Ascending aorta (tissue), 2 donors: ENCODE measurements around the gene PHF5A. TPM values are rescaled to one million over a fixed set of nuclear protein-coding genes. Genes with fewer than 3 reads are reported as not detected.
A peak's percentile ranks its signal among the peaks of the same experiment; 100 is the strongest.

ENCODE experiments used
- DNase-seq, 2 donors: peaks; one replicate each; pipeline ENCODE4 v3.0.0-alpha.2; 2019; ENCODE audit warnings: low spot score in 2 of 2
- H3K27ac ChIP-seq, 2 donors: fragments of 200-600 bp; sonication (generic); one replicate each; pipeline ENCODE4 v1.5.1; 2016 to 2017; ENCODE audit warnings: mild to moderate bottlenecking in 1 of 2
- H3K27me3 ChIP-seq: fragments of 200-600 bp; sonication (generic); one replicate; pipeline ENCODE4 v1.5.1; 2017
- H3K36me3 ChIP-seq, 2 donors: fragments of 200-600 bp; sonication (generic); one replicate each; pipeline ENCODE4 v1.5.1; 2016
- H3K4me1 ChIP-seq, 2 donors: fragments of 200-600 bp; sonication (generic); one replicate each; pipeline ENCODE4 v1.5.1; 2016 to 2017; ENCODE audit warnings: mild to moderate bottlenecking in 1 of 2
- H3K4me3 ChIP-seq, 2 donors: fragments of 200-600 bp; sonication (generic); one replicate each; pipeline ENCODE4 v1.5.1; 2016 to 2017; ENCODE audit warnings: mild to moderate bottlenecking in 1 of 2
- H3K9me3 ChIP-seq, 2 donors: fragments of 200-600 bp; sonication (generic); one replicate each; pipeline ENCODE4 v1.5.1; 2016
- intact Hi-C: fragments of 100-400 bp; cut with DNase I; formaldehyde crosslinking; loops from one replicate; pipeline ENCODE4 v1.15.1; 2023
- total RNA-seq: library from RNA; depleted of rRNA; stranded (reverse); fragments of >200 nt; gene quantifications from one replicate; pipeline ENCODE4 v1.1.0, GENCODE V29; 2016
- TF ChIP-seq, protein P1 (sequence below), 3 experiments: fragments of 200-600 bp in 2 of 3; fragments of 450-650 bp in 1 of 3; sonication (generic) in 2 of 3; IDR thresholded peaks; one replicate each; pipeline ENCODE4 v1.5.1; 2016 to 2019; ENCODE audit warnings: antibody characterized with exemption in 3 of 3, mild to moderate bottlenecking in 1 of 3, moderate library complexity in 1 of 3

PHF5A gene
- total RNA-seq, 1 donor from 2014 or later, result 4.8 TPM

DNA sequence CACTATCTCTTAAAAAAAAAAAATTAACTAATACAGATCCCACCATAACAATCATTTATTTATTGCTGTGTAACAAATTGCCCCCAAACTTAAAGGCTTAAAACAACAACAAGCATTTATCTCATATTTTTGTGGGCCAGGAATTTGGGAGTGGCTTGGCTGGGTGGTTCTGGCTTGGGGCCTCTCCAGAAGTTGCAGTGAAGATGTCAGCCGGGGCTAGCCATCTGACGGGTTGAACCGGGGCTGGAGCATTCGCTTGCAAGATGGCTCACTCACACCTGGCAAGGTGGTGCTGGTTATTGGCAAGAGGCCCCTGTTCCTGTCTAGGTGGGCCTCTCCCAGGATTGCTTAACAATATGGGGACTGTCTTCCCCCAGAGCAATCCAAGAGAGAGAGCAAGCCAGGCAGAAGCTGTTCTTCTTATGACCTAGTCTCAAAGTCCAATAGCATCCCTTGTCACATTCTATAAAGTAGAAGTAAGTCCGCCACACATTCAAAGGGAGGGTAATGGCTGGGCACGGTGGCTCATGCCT is 29.9 kb upstream of the PHF5A start:
- Histone ChIP-seq H3K27me3 (no peaks in the 10 kb centered on the region), H3K4me1 (peaks cover 0 to 4% of the 10 kb centered on the region in 2 donors), H3K4me3 (no peak overlapping the region), H3K9me3 (no peaks in the 10 kb centered on the region), H3K36me3 (peaks cover 27 to 33% of the 10 kb centered on the region in 2 donors), H3K27ac (no peak overlapping the region)
- TF ChIP-seq, protein P1, sequence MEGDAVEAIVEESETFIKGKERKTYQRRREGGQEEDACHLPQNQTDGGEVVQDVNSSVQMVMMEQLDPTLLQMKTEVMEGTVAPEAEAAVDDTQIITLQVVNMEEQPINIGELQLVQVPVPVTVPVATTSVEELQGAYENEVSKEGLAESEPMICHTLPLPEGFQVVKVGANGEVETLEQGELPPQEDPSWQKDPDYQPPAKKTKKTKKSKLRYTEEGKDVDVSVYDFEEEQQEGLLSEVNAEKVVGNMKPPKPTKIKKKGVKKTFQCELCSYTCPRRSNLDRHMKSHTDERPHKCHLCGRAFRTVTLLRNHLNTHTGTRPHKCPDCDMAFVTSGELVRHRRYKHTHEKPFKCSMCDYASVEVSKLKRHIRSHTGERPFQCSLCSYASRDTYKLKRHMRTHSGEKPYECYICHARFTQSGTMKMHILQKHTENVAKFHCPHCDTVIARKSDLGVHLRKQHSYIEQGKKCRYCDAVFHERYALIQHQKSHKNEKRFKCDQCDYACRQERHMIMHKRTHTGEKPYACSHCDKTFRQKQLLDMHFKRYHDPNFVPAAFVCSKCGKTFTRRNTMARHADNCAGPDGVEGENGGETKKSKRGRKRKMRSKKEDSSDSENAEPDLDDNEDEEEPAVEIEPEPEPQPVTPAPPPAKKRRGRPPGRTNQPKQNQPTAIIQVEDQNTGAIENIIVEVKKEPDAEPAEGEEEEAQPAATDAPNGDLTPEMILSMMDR (IDR thresholded peaks at IDR 0.05), result no peak
- intact Hi-C loops, result no loop called here
- DNase-seq, result no peak

DNA sequence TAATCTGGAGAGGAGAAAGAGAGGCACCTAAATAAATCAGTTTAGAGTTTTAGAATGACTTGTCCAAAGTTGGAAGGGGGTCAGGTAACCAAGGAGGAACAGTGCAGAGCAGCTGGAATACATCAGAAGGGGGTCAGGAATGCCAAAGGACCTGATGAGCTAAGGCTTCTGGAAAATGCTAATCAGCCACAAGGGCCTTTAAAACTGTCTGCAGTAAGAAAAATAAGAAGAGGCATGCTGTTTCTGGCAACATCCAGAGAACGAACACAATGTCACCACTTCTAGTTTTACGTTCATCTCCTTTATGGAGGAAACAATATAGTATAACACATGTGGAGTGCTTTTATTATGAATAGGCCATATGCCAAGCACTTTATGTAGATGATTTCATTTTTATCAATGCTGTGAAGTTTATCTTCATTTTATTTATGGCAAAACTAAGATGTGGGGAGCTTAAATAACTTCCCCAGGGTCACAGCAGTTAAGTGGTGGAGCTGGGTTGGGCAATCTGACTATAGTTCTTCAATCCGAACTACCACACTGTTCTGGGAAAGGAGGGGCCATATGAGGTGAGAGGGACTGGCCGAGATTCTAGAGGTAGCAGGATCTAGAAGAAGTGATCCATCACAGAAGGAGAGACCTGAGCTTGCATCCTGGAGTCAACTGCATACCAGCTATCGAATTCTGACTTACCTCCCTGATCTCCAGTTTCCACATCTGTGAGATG is 23.0 kb upstream of the PHF5A start:
- H3K27me3 ChIP-seq, result no peaks in the 10 kb centered on the region
- H3K27ac ChIP-seq, result peak overlapping the region in 1 of 2 donors; percentile 52
- no peaks in the 10 kb centered on the region for H3K36me3 ChIP-seq
- TF ChIP-seq, protein P1 (IDR thresholded peaks at IDR 0.05), result no peak
- no peak for DNase-seq
- intact Hi-C loops, result no loop called here
- no peaks in the 10 kb centered on the region for H3K4me1 ChIP-seq
- H3K9me3 ChIP-seq, result no peaks in the 10 kb centered on the region
- no peak overlapping the region for H3K4me3 ChIP-seq

DNA sequence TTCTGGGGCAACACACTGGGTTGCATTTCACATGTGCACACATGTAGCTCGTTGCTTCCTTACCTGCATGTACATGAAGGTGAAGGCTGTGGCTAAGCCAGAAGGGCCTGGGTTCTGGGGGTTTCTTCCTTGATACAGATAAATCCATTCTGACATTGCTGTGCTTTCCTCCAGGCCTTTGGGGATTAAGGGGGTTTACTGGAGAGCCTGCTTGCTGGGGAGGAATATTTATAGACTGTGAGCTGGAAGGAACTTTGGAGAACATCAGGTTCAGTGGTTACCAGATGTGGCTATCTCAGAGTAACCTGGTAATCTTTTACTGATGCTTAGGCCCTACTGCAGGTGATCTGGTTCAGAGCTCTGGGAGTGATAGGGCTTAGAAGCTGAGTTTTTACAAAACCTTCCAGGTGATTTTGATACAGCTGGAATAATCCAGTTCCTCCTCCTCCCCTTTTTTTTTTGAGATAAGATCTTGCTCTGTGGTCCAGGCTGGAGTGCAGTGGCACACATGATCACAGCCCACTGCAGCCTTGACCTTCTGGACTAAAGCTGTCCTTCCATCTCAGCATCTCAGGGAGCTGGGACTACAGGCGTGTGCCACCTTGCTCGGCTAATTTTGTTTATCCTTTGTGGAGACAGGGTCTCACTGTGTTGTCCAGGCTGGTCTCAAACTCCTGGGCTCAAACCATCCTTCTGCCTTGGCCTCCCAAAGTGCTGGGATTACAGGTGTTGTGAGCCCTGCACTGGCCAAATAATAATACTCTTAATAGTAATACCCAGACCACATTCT is 20.3 kb upstream of the PHF5A start:
- H3K27me3 ChIP-seq, result no peaks in the 10 kb centered on the region
- no peak overlapping the region for H3K4me3 ChIP-seq
- DNase-seq, result no peak
- intact Hi-C loops, result no loop called here
- H3K4me1 ChIP-seq, result peaks cover 0 to under 1% of the 10 kb centered on the region in 2 donors
- peak overlapping the region; percentile 8 to 29 for H3K27ac ChIP-seq
- H3K9me3 ChIP-seq, result no peaks in the 10 kb centered on the region
- TF ChIP-seq, protein P1 (IDR thresholded peaks at IDR 0.05), result no peak
- H3K36me3 ChIP-seq, result no peaks in the 10 kb centered on the region

DNA sequence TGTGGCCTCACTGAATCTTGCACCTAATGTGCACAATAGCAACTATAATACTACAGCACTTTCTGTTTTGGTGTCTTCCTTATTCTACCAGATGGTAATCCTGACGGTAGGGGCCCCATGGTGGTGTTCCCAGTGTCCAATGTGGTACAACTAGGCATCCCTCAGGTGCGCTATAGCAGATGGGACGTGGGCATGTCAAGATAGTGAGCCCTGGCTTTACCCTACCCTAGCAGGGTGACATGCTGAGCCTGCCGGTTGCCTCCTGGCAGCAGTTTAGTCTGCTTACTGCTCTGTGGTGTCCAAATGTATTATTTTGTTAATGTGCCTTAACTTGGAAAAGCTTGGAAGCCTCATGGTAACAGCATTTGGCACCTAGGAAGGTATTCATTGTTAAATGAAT is 19.6 kb upstream of the PHF5A start:
- intact Hi-C loops, result no loop called here
- H3K4me3 ChIP-seq, result no peak overlapping the region
- H3K4me1 ChIP-seq, result peaks cover 4 to 8% of the 10 kb centered on the region in 2 donors
- peak overlapping the region in 1 of 2 donors; percentile 29 for H3K27ac ChIP-seq
- DNase-seq, result no peak
- TF ChIP-seq, protein P1 (IDR thresholded peaks at IDR 0.05), result no peak
- no peaks in the 10 kb centered on the region for H3K36me3 ChIP-seq
- H3K9me3 ChIP-seq, result no peaks in the 10 kb centered on the region
- no peaks in the 10 kb centered on the region for H3K27me3 ChIP-seq

DNA sequence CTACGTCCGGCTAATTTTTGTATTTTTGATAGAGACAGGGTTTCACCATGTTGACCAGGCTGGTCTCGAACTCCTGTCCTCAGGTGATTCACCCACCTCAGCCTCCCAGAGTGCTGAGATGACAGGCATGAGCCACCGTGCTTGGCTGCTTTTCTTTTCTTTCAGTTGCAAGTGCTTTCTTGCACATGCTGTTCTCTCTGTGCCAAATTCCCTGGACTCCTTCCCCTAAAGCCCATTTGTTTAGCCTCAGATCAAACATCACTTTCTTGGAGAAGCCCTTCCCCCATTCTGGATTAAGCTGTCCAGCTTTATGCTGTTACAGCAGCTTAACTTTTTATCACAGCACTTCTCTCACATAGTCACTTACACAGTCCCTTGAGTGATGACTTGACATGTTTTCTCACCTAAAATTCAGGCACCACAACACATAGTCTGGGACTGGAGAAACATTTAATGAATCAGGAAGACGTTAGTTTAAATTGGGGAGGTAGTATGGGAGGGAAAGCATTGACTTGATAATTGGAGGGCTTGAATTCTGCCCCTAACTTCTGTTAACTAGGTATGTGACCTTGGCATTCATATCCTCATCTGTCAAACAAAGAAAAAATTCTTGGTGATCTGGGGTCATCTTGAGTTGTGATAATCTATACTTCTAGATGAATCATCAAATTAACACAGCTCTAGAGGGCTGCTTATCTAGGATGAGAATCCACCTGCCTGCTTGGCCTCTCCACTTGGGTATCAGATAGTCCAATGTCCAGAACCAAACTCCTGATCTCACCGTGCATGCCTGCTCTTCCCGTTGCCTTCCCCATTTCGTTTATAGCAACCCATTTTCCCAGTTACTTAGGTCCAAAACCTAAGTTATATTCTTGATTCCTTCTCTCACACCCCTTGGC is 18.8 kb upstream of the PHF5A start:
- TF ChIP-seq, protein P1 (IDR thresholded peaks at IDR 0.05), result no peak
- H3K4me3 ChIP-seq, result no peak overlapping the region
- H3K4me1 ChIP-seq, result peaks cover 4 to 14% of the 10 kb centered on the region in 2 donors
- H3K36me3 ChIP-seq, result no peaks in the 10 kb centered on the region
- no peak for DNase-seq
- no peaks in the 10 kb centered on the region for H3K27me3 ChIP-seq
- H3K27ac ChIP-seq, result peak overlapping the region in 1 of 2 donors; percentile 29
- no peaks in the 10 kb centered on the region for H3K9me3 ChIP-seq
- intact Hi-C loops, result no loop called here
